ACHN (cell line): ENCODE results near the gene FMNL2.
"Not testable (repeated sequence)": the region's sequence is repeated elsewhere in the genome, so short reads cannot be mapped to it uniquely, and the experiment has no call there.

Source experiments
- DNase-seq: peaks from one replicate; pipeline ENCODE4 v3.0.0-alpha.2; 2015
- in situ Hi-C: cut with HindIII; loops from 2 replicates; pipeline ENCODE4 v1.10.0; 2017; ENCODE audit warnings: low sequenced_read_pairs, low pct_ligation_motif_present, low pct_unique_long_range_greater_than_20kb

FMNL2 gene

GRCh38 chr2:152363936-152364335 is 29.0 kb downstream of the FMNL2 start:
- DNase-seq = no peak
- in situ Hi-C loops = no loop called here

- no peak for DNase-seq
- in situ Hi-C loops = no loop called here
Measured at GRCh38 chr2:152367547-152368390, 32.8 kb downstream of the FMNL2 start.

- DNase-seq = peak; percentile 45
- in situ Hi-C loops = no loop called here
Measured at GRCh38 chr2:152369176-152369860, 34.3 kb downstream of the FMNL2 start.

- in situ Hi-C loops = no loop called here
- no peak for DNase-seq
Measured at GRCh38 chr2:152370783-152371182, 35.8 kb downstream of the FMNL2 start.

GRCh38 chr2:152372438-152372984 is 37.5 kb downstream of the FMNL2 start:
- DNase-seq = no peak
- in situ Hi-C loops = no loop called here

GRCh38 chr2:152375174-152375573 is 40.2 kb downstream of the FMNL2 start:
- no peak for DNase-seq
- in situ Hi-C loops = no loop called here

- DNase-seq = no peak
- in situ Hi-C loops = no loop called here
Measured at GRCh38 chr2:152376385-152376784, 41.4 kb downstream of the FMNL2 start.

- DNase-seq = no peak
- in situ Hi-C loops = no loop called here
Measured at GRCh38 chr2:152376968-152377367, 42.0 kb downstream of the FMNL2 start.

- no peak for DNase-seq
- in situ Hi-C loops = no loop called here
Measured at GRCh38 chr2:152379089-152379488, 44.1 kb downstream of the FMNL2 start.

- in situ Hi-C loops = no loop called here
- no peak for DNase-seq
Measured at GRCh38 chr2:152380261-152381055, 45.5 kb downstream of the FMNL2 start.

GRCh38 chr2:152383702-152384101 is 48.7 kb downstream of the FMNL2 start:
- no peak for DNase-seq
- in situ Hi-C loops = no loop called here

- in situ Hi-C loops = no loop called here
- DNase-seq = no peak
Measured at GRCh38 chr2:152384992-152385391, 50.0 kb downstream of the FMNL2 start.

- DNase-seq = peak; percentile 24
- in situ Hi-C loops = no loop called here
Measured at GRCh38 chr2:152385650-152386049, 50.7 kb downstream of the FMNL2 start.

- in situ Hi-C loops = no loop called here
- peak; percentile 84 for DNase-seq
Measured at GRCh38 chr2:152386266-152386665, 51.3 kb downstream of the FMNL2 start.

- peak; percentile 55 for DNase-seq
- in situ Hi-C loops = no loop called here
Measured at GRCh38 chr2:152387041-152387440, 52.1 kb downstream of the FMNL2 start.

- DNase-seq, in situ Hi-C loops: not testable (repeated sequence)
Measured at GRCh38 chr2:152388269-152388668, 53.3 kb downstream of the FMNL2 start.

- DNase-seq = no peak
- in situ Hi-C loops = no loop called here
Measured at GRCh38 chr2:152389483-152389882, 54.5 kb downstream of the FMNL2 start.

GRCh38 chr2:152390837-152391236 is 55.9 kb downstream of the FMNL2 start:
- no peak for DNase-seq
- in situ Hi-C loops = no loop called here

GRCh38 chr2:152391318-152391717 is 56.3 kb downstream of the FMNL2 start:
- in situ Hi-C loops = no loop called here
- no peak for DNase-seq
